Right renal pelvis (tissue), 4 donors: ENCODE measurements around the gene PPP3CA. TPM values are rescaled to one million over a fixed set of nuclear protein-coding genes. Genes with fewer than 3 reads are reported as not detected.
"Not testable (repeated sequence)": the region's sequence is repeated elsewhere in the genome, so short reads cannot be mapped to it uniquely, and the experiment has no call there.

Experiments
- DNase-seq, 4 donors: peaks; one replicate each; pipeline ENCODE4 v3.0.0-alpha.2; 2013; ENCODE audit warnings: low read depth in 4 of 4, low spot score in 3 of 4, missing footprints in 1 of 4
- polyA plus RNA-seq, 4 donors: library from polyadenylated mRNA; unstranded; fragments of 120-200 nt; gene quantifications; one replicate each; pipeline ENCODE4 v1.2.1, GENCODE V29; 2013; ENCODE audit not compliant: insufficient read length in 4 of 4

The PPP3CA gene
- polyA plus RNA-seq, 4 donors: 38.4 to 51.1 (median 45.5) TPM

DNA sequence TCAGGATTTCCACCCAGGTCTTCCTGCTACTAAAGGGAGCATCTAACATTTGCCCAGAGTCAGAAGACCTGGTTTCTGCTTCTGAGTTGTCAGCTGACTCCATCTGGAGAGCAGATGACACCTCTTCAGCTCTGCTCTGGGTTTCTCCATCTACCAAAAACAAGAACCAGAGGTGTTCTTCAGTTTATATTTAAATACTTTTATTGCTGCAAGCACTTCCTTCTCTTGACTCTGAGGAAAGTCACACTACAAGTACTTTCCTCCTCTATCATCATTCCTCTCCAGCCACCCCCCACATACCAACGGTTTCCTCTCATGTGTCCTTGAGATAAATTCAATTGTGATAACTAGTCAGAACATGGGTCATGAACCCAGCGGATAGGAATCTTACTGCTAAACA is 88.4 kb downstream of the PPP3CA start:
- no peak for DNase-seq

DNA sequence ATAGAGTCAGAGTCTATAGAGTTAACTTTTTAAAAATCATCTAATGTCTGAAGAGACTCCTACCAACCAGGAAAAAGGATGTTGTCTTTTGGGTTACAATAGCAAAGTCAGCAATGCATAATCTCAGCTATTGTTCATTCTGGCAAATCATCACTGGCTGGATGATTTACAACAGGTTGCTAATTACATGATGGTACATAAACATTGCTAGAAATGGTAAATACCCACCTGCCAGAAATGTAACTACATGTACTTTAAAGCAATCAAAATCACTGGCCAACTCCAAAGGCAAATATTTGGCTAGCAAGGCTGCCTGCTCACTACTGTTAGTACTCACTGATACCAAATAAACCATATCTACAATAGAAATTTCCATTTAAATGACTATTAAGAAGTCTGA is 91.1 kb downstream of the PPP3CA start:
- no peak for DNase-seq

DNA sequence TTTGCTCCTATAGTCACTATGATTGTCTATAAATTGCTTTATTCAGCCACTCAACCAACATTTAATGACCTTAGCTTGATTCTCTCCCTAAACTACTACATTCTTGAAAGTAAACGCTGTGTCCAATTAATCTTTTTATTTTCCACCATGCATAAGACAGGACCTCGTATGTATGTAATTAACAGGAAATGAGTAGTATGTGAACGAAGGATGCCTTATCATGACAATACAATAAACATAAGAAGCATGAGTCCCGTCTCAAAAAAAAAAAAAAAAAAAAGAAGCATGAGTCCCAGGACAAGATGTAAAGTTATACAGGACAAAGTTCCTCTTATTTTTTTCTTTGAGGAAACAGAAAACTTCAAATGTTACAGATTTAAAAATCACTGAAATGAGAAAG is 92.5 kb downstream of the PPP3CA start:
- DNase-seq: no peak

DNA sequence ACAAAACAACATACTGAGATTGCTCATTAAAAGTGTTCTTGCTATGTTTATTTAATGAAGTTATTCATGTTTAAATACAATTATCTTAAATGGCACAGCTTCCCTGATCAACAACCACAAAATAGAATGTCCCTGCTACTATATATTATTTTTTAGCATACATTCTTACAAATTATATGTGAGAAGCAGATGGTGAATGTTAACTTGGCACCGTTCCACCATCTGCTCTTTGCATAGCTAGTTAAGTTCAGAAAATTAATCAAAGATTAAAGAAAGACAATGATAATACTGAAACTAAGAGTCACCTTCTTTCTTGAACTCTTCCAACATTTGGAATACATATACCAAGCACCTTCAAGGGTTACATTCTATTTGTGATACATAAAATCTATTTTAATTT is 94.2 kb downstream of the PPP3CA start:
- DNase-seq: no peak

DNA sequence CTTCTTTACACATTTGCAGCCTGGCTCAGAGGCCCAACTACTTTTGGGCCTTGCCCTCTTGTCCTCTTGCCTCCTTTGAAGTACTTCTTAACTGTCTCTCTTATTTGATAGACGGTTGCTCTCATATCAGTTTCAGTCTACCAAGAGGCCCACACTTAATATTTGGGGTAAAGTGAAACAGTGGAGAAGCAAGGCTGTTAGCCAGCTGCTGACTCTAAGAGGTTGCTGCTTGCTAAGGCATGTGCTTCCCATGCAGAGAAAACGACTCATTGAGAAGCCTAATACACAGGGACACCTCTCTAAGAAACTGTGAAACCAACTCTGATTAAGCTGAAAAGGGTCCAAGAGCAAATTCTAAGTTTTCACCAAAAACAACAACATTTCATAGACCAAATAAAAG is 94.6 kb downstream of the PPP3CA start:
- DNase-seq: no peak

DNA sequence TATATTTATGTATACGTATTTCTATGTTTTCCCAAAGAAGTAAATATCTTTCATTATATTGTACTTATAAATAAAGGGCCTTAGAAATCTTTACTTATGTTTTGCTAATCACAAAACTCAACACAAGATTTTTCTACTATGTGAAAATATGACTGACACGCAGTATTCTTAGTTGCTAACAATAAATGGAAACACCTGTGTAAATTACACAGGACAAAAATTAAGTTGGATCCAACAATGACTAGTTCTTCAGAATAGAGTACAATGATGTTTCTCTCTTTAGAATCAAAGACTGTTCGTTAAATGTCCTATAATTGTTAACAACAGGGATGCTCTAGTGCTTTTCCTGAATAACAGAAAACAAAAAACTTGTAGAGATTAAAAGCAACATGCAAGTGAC is 96.1 kb downstream of the PPP3CA start:
- DNase-seq: no peak

DNA sequence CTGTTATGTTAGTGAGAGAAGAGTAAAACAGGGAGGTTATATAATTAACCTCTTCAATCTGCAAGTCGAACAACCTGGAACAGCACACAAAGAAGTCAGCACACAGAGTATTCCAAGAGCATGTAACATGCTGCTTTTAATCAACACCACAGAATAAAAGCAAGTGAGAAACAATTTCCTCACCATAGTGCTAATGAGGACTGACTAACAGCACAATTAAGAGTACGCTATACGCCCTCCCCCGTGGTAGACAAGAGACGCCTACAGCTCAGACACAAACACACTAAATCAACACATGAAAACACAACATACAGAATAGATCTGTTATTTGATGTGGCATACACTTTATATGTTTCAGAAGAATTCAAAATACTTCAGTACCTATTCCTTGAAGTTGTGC is 103.0 kb downstream of the PPP3CA start:
- DNase-seq: no peak

DNA sequence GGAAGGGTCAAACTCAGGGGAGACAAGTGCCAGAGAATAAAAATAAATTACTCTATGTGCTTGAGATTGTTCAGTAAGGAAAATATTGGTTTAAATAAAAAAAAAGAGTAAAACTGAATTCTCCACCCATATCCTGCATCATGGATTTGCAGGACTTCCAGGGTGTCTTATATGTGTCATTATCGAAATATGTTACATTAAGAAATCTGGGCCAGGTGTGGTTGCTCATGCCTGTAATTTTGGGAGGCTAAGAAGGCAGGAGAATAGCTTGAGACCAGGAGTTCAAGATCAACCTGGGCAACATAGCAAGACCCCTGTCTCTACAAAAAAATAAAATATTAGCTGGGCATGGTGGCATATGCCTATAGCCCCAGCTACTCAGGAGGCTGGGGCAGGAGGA is 104.9 kb downstream of the PPP3CA start:
- no peak for DNase-seq

DNA sequence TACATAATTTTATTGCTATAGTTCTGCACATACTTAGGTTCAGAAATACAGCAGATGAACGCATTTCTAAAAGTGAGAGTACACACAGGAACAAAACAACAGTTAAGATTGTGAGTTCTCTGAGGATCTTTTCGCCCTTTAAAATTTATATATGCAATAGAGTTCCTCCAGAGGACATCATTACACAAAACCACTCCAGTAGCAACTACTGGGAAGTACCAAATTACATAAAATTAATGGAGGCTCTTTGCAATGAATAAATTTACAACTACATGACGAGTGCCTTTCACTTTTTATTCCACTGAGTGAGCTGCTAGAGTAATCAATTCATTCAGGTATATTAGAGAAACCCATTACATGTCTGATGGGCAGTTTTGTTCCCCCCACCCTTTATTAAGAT is 107.2 kb downstream of the PPP3CA start:
- no peak for DNase-seq

DNA sequence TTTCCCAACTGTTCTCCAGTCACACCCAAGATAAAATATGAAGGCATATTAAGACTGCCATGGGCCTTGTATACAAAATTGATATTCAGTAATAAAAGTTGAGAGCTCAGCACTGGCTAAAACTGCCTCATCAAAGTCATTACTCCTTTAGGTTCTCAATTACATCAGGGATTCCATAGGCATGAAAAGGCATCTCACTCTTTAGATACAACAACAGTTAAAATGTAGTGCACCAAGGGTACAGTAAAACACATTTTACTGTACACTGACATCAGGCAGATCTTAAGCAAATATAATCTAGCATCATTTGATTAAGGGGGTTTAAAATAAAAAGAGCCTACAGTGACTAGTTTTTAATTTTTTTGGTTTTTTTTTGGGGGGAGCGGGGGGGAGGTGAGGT is 107.7 kb downstream of the PPP3CA start:
- no peak for DNase-seq

DNA sequence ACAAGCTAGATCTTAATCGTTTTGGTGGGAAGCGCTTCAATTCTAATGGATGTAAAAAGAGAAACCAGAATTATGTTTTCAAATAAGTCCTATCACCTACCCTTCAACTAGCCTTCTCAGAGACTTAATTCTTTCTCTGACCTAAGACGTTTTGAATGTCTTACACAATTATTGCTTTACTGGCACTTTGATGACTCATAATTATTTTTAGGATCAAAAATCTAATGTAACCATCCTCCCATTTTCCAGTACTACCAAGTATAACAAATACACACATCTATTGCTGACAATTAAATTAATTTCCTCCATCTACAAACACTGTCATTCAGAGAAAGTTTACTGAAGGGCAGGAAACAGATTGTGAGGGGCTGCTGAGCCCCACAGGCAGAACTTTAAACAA is 108.6 kb downstream of the PPP3CA start:
- DNase-seq: no peak

DNA sequence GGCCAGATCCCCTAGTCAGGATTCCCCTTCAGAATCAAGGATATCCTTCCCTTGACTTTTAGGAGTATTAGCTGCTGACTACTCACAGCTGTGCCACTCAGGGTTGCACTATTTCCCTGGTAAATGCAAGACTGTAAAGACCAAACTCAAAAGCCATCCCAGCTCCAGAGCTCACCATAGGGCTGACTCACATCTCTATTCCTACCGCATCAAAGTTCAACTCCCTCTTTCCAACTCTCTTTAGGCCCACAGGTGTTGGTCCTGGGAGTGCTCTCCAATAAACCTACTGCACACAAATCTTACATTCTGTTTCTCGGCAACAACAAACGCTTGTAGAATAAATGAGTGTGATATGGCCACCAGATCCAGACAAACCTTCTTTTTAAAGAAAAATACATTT is 109.6 kb downstream of the PPP3CA start:
- no peak for DNase-seq

DNA sequence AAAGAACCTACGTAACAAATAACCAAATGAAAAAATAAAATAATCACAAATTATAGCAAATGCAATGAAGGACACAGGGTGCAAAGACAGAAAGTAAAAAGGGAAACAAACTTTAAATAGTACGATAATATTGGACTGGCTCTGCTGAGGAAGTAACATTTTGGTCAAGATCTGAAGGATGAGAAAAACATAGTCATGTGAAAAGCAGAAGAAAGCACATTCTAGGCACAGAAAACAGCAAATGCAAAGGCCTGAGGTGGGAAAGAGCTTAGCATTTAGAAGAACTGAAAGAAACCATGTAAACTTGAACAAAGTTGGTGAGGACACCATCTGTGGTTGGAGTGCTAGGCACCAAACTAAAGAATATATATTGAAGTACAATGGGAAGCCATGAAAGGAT is 111.2 kb downstream of the PPP3CA start:
- no peak for DNase-seq

DNA sequence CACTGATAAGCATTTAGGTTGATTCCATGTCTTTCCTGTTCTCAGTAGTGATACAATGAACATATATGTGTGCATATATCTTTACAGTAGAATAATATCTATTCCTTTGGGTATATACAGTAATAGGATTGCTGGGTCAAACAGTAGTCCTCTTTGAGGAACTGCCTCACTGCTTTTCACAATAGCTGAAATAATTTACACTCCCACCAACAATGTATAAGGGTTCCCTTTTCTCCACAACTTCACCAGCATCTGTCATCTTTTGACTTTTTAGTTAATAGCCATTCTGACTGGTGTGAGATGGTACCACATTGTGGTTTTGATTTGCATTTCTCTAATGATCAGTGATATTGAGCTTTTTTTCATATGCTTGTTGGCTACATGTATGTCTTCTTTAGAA is 113.2 kb downstream of the PPP3CA start:
- not testable (repeated sequence) for DNase-seq

DNA sequence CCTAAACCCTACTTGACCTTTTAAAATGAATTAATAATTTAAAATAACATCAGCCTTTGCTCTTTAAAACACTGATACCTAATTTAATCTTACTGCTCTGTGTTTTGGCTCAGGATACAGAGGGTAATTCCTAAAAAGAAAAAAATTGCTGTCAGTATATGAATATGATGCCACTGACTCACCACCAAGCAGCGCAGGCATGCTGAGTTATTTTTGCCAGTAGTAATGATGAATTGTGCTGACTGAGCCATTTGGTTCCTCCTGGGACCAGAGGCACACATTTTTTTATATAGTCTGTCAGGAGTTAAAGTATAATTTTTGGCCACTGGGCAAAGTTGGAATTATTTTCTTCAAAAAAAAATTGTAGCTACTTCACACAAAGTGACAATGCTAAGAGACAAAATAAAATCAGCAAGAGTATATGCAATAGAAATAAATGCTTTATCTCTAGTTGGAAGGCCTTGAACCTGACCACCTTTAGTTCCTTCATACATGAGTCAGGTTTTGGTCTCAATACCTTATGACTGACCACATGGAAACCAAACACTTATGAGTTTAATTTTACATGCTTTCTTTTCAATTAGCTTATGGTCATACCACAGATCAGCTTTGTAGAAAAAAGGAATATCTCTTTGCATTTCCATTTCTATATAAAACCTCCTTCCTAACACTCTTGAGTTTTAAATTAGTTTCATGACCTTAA is 115.1 kb downstream of the PPP3CA start:
- no peak for DNase-seq

DNA sequence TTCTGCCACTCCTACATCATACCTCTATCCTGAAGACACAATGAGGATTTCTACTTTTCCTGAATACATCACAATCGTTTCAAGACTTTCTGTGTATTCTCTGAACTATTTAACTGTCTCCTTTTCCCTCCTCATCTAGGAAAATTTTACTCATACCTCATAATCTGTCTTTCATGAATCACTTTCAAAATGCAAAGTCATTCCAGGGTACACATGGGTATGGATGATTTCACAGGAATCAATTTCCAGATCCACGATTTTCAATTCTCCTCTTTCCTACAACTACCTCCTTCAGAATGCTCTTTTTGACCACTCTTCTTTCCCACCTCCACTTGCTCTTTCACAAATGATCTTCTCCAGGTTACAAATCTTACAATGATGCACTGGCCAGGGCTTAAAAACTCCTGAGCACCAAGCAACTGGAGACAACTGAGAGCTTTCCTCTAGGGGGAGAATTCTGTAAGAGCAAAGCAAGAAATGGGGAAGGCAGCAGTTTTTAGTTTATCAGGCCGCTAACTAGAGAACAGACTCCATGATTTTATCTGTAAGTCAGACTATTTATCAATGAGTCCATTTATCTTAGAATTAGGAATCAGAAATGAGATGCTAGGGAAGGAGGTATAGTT is 116.4 kb downstream of the PPP3CA start:
- DNase-seq: no peak

DNA sequence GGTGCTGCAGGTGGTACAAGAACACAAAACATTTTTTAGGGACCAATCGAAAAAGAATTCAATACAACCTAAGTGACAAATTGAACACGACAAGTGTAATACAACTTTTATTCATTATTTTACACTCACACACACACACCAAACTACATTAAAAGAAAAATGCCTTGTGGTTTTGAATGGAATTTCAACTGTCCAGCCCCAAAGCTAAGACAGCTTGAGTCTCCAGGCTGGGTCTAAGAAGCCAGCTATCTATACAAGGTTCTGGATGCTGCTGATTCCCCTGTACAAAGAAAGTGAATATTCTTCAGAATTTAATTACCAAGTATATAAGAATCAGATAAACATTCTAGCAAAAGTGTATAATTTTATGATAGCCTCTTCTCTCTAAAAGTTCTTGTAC is 118.2 kb downstream of the PPP3CA start:
- no peak for DNase-seq

DNA sequence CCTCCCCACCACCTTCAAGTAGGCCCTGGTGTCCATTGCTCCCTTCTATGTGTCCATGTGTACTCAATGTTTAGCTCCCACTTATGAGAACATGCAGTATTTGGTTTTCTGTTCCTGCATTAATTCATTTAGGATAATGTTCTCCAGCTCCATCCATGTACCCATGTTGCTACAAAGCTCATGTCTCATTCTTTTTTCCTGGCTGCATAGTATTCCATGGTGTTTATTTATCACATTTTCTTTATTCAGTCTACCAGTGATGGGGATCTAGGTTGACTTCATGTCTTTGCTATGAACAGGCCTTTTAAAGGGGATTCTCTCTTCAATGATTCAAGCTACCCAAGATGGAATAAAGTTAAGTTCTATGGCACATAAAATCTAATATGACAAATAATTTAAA is 119.6 kb downstream of the PPP3CA start:
- DNase-seq: no peak

DNA sequence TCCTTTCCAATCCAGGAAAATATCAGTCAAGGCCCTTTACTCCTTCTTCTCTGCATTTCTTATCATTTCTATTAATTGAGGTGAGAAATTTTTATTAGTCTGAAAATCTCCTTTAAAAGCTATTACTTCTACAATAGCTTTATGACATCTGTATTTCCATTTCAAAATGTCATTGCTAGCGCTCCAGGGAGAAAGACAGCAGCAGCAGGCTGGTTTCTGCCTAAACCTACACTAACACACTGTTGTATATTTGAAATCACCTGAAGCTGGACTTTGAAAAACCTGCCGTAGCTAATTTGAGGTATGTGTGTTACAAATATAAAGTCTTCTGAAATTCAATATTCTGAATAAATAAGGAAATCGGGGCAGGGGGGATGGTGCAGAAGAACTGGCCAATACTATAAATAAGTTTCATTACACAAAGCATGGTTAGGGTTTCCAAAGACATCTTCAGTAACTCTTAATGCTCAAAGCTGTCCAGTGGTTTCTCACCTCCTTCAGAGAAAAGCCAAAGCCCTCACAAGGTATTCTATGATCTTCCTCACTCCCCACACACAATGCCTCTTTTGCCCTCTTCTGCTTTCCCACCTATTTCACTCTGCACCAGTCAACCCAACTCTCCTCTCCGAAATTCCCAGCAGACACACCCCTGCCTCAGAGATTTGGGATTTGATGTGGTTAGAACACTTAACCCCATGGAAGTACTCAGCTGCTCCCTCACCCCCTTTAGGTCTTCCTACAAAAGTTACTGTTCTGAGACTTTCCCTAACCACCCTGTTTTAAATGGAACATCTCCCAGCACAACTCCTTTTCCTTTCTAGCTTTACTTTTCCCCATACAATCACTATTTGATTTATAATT is 122.7 kb downstream of the PPP3CA start:
- no peak for DNase-seq

DNA sequence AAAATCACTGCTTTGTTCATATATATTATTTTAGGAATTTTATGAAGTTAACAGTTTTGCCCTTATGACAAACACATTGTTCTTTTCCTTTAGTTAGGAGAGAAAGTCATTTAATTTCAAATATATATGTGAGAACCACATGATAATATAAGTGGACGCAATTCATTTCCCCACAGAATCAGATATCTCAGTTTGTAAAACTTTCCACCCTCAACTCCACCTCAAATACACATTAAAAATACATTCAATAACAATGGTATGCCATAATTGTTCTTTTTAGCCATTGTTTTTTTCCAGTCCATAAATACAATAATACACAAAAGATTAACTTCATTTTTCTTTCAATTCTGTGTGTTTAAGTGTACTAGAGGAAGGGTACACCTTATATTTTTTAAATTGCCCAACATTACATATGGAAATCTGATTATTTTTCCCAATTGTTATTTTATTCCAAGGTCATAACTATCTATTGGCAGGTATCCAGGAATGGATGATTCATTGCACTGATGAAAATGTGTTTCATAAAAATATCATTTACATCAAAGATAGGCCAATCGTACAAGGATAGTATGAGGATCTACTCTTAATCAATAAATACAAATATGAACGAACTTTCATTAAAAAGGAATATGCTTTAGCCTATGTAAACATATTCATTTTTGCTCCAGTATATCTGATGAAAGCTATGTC is 125.0 kb downstream of the PPP3CA start:
- no peak for DNase-seq

DNA sequence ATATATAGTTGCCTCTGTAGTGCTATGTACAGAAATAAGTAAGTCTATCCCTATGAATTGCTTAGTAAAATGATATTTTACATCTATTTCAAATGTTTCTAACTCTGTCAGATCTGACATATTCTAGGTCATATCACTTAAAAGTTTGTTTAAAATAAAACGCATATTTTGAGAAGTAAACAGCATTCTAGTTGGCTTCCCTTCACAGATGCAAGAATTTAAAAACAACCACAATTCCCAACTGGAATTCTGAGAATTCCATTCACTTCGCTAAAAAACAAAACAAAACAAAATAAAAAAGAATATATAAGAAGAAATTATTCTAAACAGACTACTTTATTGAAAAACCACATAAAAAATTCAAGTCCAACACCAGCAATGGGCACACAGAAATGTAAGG is 126.0 kb downstream of the PPP3CA start:
- no peak for DNase-seq
